COLO668 (cell line): ENCODE data around the gene MITF.
"Not testable (repeated sequence)": the region's sequence is repeated elsewhere in the genome, so short reads cannot be mapped to it uniquely, and the experiment has no call there.

Source experiments
- DNase-seq: peaks from one replicate; lab custom pipeline; 2025; ENCODE audit not compliant: unreplicated experiment; lab: John Stamatoyannopoulos, UW

The MITF gene

DNA sequence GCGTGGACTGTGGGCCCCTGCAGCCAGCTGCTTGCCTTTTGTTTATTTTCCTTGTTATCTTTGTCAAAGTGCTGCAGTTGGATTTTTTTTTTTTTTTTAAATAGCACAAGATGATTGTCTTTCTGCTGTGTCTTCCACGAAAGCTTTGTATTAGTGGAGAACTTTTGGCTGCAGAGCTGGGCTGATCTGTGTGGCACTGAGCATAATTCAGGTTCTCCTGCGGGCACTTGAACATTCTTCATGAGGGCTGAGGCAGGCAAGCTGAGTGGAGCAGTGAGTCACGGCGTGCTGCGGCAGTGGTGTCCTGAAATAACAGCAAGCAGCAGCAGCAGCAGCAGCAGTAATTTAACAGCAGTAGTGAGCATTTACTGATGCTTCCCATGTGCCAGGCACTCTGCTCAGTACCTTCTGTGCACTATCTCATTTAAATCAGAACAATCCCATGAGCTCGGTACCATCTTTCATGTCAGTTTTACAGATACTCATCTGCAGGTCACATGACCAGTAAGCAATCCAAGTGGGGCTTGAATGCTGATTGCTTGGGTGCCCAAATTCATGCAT lies 45.8 kb downstream of the MITF start:
- DNase-seq = no peak

DNA sequence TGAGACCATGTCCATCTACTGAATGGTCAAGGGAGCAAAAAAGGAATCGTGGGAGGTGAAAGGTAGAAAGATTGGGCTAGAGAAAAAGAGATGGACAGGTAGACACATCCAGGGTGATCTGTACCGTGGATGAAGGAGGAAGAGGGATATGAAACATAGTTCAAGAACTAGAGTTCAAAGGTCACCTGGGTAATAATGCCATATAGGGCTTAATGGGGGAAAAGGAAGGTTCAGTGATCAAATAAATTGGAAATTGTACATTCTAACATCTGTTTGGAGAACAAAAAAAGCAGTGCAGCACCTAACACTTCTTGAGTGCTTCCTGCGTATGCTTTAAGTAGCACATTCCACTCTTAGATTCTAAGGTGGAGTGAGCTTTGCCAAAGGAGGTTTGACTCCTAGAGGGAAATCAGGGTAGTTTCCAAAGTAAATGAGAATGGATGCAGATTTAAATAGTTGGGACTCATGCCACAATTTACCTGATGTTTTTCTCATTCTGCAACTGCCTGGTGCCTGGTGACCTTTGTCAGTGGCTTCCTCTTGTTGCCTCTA lies 46.6 kb downstream of the MITF start:
- no peak for DNase-seq

GRCh38 chr3:69786854-69787253 lies 47.6 kb downstream of the MITF start:
- DNase-seq = no peak

- no peak for DNase-seq
These were observed 48.3 kb downstream of the MITF start for GRCh38 chr3:69787436-69788168.

- DNase-seq = no peak
These were observed 51.8 kb downstream of the MITF start for GRCh38 chr3:69791106-69791505.

DNA sequence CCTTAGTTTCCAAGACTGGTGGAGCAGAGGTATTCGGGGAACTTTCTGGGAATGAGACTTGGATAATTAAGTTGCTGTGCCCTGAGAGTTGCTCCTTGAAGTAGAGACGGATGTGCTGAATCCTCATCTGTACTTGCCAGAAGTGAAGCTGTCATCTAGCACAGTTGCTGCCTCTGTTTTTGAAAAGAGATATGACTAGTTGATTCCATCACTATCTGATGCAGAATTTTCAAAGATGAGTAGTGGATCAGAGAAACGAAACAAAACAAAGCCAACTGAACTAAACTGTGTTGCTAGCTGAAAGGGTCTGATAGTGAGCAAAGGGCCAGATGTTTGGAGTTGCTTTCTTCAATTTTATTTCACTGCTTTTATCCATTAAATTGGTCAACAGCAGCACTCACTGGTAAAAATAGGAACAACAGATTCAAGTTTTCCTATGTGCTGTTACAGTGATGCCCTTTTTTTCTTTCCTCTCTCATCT lies 52.7 kb downstream of the MITF start:
- DNase-seq = no peak

GRCh38 chr3:69796126-69796525 lies 56.9 kb downstream of the MITF start:
- not testable (repeated sequence) for DNase-seq

DNA sequence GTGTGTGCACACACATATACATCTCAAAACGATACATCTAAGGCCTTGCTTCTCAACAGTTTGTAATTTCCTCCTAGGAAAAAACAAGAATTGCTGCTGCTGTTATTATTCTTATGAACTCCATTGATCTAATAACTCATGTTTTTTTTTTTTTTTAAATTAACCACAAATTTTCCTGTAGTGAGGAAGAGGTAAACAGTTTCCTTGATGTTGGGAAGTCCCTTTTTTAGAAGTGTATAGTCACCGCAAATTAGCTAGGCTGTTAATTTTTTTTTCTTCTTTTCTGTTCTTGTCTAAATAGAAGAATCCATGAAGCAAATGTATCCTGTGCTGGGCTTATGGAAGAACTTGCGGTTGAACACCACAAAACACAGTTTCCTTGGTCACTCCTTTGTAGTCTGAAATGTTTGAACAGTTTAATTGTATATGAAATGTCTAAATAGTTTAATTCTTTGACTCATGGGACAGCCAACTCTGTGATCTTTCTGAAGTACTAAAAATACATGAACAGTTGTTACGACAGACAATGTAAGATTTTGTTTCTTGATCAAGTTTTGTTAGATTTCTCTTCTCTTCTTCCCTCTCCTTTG lies 64.5 kb downstream of the MITF start:
- DNase-seq = no peak

DNA sequence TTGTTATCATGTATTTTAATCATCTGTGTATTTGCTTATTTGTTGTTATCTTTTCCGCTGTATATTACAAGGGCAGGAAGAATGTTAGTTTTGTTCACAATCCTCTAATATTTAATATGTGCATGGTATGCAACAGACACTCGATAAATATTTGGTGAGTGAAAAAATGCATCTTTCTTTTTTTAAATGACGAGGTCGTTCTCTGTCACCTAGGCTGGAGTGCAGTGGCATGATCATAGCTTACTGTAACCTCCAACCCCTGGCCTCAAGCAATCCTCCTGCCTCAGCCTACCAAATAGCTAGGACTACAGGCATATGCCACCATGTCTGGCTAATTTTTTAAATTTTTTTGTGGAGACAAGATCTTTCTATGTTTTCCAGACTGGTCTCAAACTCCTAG lies 66.2 kb downstream of the MITF start:
- DNase-seq = no peak

GRCh38 chr3:69806735-69807438 lies 67.6 kb downstream of the MITF start:
- DNase-seq = no peak

GRCh38 chr3:69807674-69808073 lies 68.4 kb downstream of the MITF start:
- no peak for DNase-seq

DNA sequence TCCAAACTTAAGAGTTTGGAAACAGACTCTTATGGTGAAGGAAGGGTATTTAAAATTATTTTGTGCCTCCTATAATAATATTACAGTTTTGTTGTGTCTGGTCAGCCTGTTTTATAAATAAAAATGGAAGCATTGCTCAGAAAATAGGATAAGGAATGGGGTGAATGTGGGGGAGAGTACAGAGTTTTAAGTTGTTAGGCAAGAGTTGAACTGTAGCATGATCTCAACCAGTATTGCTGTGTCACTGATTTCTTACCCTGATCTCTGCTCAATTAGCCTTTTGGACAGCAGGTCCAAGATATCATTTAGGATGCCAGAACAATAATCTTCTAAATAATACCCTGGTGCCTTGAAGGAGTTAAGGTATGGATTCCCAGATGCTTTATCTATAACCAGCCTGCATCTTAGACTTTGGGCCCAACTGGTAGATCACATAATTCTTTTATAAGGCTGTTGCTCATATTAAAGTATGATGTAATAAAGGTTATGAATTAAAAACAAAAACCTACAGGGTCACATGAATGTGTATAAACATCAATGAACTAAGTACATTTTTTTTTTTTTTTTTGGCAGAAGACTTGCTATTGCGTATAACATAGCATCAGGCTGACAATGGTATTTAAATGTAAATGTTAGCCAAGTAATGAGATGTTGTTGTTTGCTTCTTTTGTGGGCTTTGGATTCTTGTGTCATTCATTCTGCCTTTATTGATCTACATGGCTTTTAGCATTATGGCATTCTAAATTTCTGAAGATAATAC lies 70.0 kb downstream of the MITF start:
- no peak for DNase-seq

GRCh38 chr3:69811452-69812401 lies 72.5 kb downstream of the MITF start:
- no peak for DNase-seq

- DNase-seq = no peak
These were observed 76.7 kb downstream of the MITF start for GRCh38 chr3:69815970-69816369.

DNA sequence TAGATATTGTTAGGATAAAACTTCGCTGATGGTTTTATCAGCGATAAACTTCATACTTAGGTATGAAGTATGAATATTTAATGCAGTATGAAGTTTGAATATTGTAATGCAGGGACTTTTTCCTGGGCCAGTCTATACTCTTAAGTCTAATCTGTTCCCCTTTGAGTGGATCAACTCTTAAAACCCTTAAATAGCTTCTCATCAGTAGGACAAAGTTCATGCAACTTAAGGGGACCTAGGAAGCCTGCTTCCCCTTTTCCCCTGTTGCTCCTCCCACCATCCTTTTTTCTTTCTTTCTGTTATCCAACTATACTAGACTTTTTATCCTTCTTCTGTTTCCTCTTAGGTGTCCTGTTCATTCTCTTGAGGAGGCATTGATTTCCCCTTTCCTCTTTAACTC lies 78.7 kb downstream of the MITF start:
- DNase-seq = no peak

DNA sequence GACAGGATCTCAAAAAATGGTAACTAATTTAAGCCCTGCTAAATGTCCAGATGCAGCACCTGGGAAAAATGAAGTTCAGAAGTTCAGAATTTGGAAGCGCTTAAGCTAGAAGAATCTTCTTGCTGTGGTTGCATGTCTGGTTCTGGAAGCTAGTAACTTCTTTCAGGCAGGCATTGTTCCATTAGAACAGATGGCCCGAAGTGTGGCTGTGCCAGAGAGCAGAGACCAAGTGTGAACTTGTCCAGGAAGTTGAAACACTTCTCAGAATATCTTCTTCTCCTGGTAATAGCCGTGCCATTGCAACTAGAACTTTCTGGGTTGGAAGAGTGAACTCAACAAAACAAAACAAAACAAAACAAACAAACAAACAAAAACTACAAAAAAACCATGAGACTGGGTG lies 80.0 kb downstream of the MITF start:
- DNase-seq = no peak

DNA sequence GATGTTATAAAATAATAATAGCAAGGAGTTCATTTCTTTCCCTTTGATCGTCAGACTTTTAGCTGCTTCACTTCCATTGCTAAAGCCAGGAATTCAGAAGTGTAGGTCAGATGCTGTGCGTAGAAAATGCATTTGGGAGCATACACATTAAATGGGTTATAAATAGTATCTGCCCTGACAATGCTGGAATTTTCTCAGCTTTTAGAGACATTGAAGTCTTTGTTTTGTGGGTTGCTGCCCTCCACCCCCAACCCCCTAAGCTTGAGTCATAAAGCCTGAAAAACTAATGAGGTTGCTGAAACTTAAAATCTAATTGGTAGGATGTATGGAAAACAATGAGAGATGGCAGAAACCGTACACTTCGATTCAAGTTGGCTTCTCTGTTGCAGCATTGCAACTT lies 81.9 kb downstream of the MITF start:
- no peak for DNase-seq

- no peak for DNase-seq
These were observed 84.5 kb downstream of the MITF start for GRCh38 chr3:69823743-69824142.

DNA sequence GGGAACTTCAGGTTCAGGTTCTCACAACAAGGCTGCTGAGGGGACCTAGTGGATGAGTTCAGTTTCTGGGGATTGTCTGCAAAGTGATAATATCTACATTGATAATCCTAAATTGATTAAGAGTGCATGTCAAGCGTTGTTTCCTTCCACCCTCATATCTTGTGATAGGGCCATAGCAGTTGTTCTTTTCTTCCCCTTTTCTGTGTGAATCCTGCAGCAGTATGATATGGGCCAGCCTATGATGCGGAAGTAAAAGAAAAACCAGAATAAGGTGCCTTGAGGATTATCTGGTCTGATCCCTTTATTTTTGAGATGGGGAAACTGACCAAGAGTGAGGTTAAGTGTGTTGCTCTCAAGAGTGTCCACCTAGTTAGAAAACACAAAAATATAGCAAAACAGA lies 86.2 kb downstream of the MITF start:
- DNase-seq = no peak

GRCh38 chr3:69827127-69827526 lies 87.9 kb downstream of the MITF start:
- DNase-seq = no peak
